Trophoblast cell (in vitro differentiated cells and primary cell): Measurements from ENCODE around the gene PAK1IP1.
"Not testable (repeated sequence)": the region's sequence is repeated elsewhere in the genome, so short reads cannot be mapped to it uniquely, and the experiment has no call there.

Source experiments
- DNase-seq, 2 donors: peaks; one replicate each; pipeline ENCODE4 v3.0.0-alpha.2; 2016
- H2AFZ ChIP-seq: 2 replicates; pipeline ENCODE4 v1.6.1; 2013; ENCODE audit warnings: low read length, moderate library complexity, mild to moderate bottlenecking; ENCODE audit not compliant: insufficient read depth, poor library complexity
- H2AK5ac ChIP-seq: 2 replicates; pipeline ENCODE4 v1.6.1; 2013; ENCODE audit warnings: mild to moderate bottlenecking, low read length
- H2BK120ac ChIP-seq: 2 replicates; pipeline ENCODE4 v1.6.1; 2013; ENCODE audit warnings: low read length, mild to moderate bottlenecking, moderate library complexity; ENCODE audit not compliant: insufficient read depth, poor library complexity
- H2BK12ac ChIP-seq: 2 replicates; pipeline ENCODE4 v1.6.1; 2013; ENCODE audit warnings: mild to moderate bottlenecking, low read length, moderate library complexity
- H2BK5ac ChIP-seq: 2 replicates; pipeline ENCODE4 v1.6.1; 2013; ENCODE audit warnings: low read length, low read depth, moderate library complexity, mild to moderate bottlenecking; ENCODE audit not compliant: poor library complexity
- H3K14ac ChIP-seq: 2 replicates; pipeline ENCODE4 v1.6.1; 2013; ENCODE audit warnings: mild to moderate bottlenecking, low read length
- H3K18ac ChIP-seq: 2 replicates; pipeline ENCODE4 v1.6.1; 2013; ENCODE audit warnings: mild to moderate bottlenecking, low read length
- H3K23ac ChIP-seq: 2 replicates; pipeline ENCODE4 v1.6.1; 2013; ENCODE audit warnings: low read length
- H3K27ac ChIP-seq: 2 replicates; pipeline ENCODE4 v1.5.1; 2013; ENCODE audit warnings: low read depth, mild to moderate bottlenecking, inconsistent platforms, low read length, moderate library complexity
- H3K27me3 ChIP-seq: 2 replicates; pipeline ENCODE4 v1.6.1; 2013; ENCODE audit warnings: inconsistent platforms, mild to moderate bottlenecking, low read length, moderate library complexity; ENCODE audit not compliant: insufficient read depth
- H3K36me3 ChIP-seq, 2 experiments: 1 replicate in 1 of 2; 2 replicates in 1 of 2; pipeline ENCODE4 v1.6.1; 2013; ENCODE audit warnings: low read length in 2 of 2, mild to moderate bottlenecking in 2 of 2, moderate library complexity in 1 of 2; ENCODE audit not compliant: insufficient read depth in 2 of 2, control insufficient read depth in 1 of 2
- H3K4ac ChIP-seq: 2 replicates; pipeline ENCODE4 v1.6.1; 2013; ENCODE audit warnings: low read depth, mild to moderate bottlenecking, low read length, moderate library complexity
- H3K4me1 ChIP-seq, 2 experiments: 1 replicate in 1 of 2; 2 replicates in 1 of 2; pipeline ENCODE4 v1.6.1; 2013; ENCODE audit warnings: low read length in 2 of 2, mild to moderate bottlenecking in 2 of 2, moderate library complexity in 1 of 2; ENCODE audit not compliant: insufficient read depth in 2 of 2, control insufficient read depth in 1 of 2
- H3K4me2 ChIP-seq: 2 replicates; pipeline ENCODE4 v1.6.1; 2013; ENCODE audit warnings: inconsistent platforms, mild to moderate bottlenecking, low read length, moderate library complexity
- H3K4me3 ChIP-seq: 2 replicates; pipeline ENCODE4 v1.5.1; 2013; ENCODE audit warnings: mild to moderate bottlenecking, low read depth, low read length, inconsistent platforms
- H3K79me1 ChIP-seq: one replicate; pipeline ENCODE4 v1.6.1; 2013; ENCODE audit warnings: low read length
- H3K79me2 ChIP-seq: 2 replicates; pipeline ENCODE4 v1.6.1; 2013; ENCODE audit warnings: low read length, mild to moderate bottlenecking; ENCODE audit not compliant: control insufficient read depth, insufficient read depth, poor library complexity
- H3K9ac ChIP-seq: 2 replicates; pipeline ENCODE4 v1.6.1; 2013; ENCODE audit warnings: mild to moderate bottlenecking, low read length
- H3K9me3 ChIP-seq: 2 replicates; pipeline ENCODE4 v1.6.1; 2013; ENCODE audit warnings: low read depth, mild to moderate bottlenecking, control low read depth, inconsistent platforms, low read length; ENCODE audit not compliant: insufficient read depth
- H4K12ac ChIP-seq: 2 replicates; pipeline ENCODE4 v1.6.1; 2013; ENCODE audit warnings: low read depth, mild to moderate bottlenecking, low read length, moderate library complexity
- H4K8ac ChIP-seq: 2 replicates; pipeline ENCODE4 v1.6.1; 2013; ENCODE audit warnings: low read depth, mild to moderate bottlenecking, low read length, moderate library complexity
- H4K91ac ChIP-seq: one replicate; pipeline ENCODE4 v1.6.1; 2013; ENCODE audit warnings: low read depth, mild to moderate bottlenecking, low read length, moderate library complexity
- WGBS: extraction: QIAGEN DNeasy Blood & Tissue Kit; methylation state at CpG from one replicate; pipeline ENCODE4 v1.1.7; 2013; ENCODE audit warnings: missing lambda C conversion rate; ENCODE audit not compliant: insufficient read length, insufficient coverage; ENCODE audit errors: extremely low coverage; 5-methylcytosine and 5-hydroxymethylcytosine counted together

Gene PAK1IP1

GRCh38 chr6:10659699-10660348 is 34.9 kb upstream of the PAK1IP1 start:
- Histone ChIP-seq H2BK12ac (no peak overlapping the region), H3K79me1 (peaks cover 4% of the 10 kb centered on the region), H3K4ac (no peak overlapping the region), H3K4me2 (peak overlapping the region; percentile 59), H3K4me3 (peak overlapping the region; percentile 74), H3K23ac (no peak overlapping the region), H3K27ac (no peak overlapping the region), H3K9me3 (peaks cover 1% of the 10 kb centered on the region), H3K36me3 (no peaks in the 10 kb centered on the region), H4K8ac (peak overlapping the region; percentile 68), H3K14ac (peak overlapping the region; percentile 60), H2AFZ (peak overlapping the region; percentile 88), H3K79me2 (no peaks in the 10 kb centered on the region), H3K9ac (no peak overlapping the region), H3K4me1 (no peaks in the 10 kb centered on the region), H3K18ac (peak overlapping the region; percentile 58), H4K91ac (peak overlapping the region; percentile 67), H2BK120ac (peak overlapping the region; percentile 34), H4K12ac (peak overlapping the region; percentile 66), H2BK5ac (peak overlapping the region; percentile 22), H3K27me3 (no peaks in the 10 kb centered on the region), H2AK5ac (no peak overlapping the region)
- DNase-seq: peak; percentile 7 to 31
- no CpG with 5 or more reads among the region's 48 CpGs for WGBS

- H3K14ac ChIP-seq, H2AK5ac ChIP-seq, H4K91ac ChIP-seq, H2BK12ac ChIP-seq, H4K8ac ChIP-seq, H3K27me3 ChIP-seq, H2BK5ac ChIP-seq, H3K27ac ChIP-seq, H3K23ac ChIP-seq, DNase-seq, H2BK120ac ChIP-seq, H3K4me1 ChIP-seq, H3K9ac ChIP-seq, H2AFZ ChIP-seq, H3K4ac ChIP-seq, H3K36me3 ChIP-seq, H3K4me3 ChIP-seq, H3K79me2 ChIP-seq, H3K79me1 ChIP-seq, H3K18ac ChIP-seq, H3K9me3 ChIP-seq, H4K12ac ChIP-seq: not testable (repeated sequence)
- WGBS: no CpG with 5 or more reads among the region's 11 CpGs
- peak overlapping the region; percentile 59 for H3K4me2 ChIP-seq
These were observed 34.2 kb upstream of the PAK1IP1 start for GRCh38 chr6:10660431-10661191.

GRCh38 chr6:10662207-10662606 is 32.6 kb upstream of the PAK1IP1 start:
- H4K12ac ChIP-seq: no peak overlapping the region
- peaks cover 1% of the 10 kb centered on the region for H3K9me3 ChIP-seq
- H4K91ac ChIP-seq: no peak overlapping the region
- no peaks in the 10 kb centered on the region for H3K27me3 ChIP-seq
- H2AFZ ChIP-seq: no peak overlapping the region
- H3K79me2 ChIP-seq: no peaks in the 10 kb centered on the region
- H2AK5ac ChIP-seq: no peak overlapping the region
- H3K4ac ChIP-seq: no peak overlapping the region
- no peak overlapping the region for H3K4me3 ChIP-seq
- no peak overlapping the region for H2BK12ac ChIP-seq
- no peak overlapping the region for H3K23ac ChIP-seq
- H3K9ac ChIP-seq: no peak overlapping the region
- no peak overlapping the region for H2BK5ac ChIP-seq
- H3K36me3 ChIP-seq: no peaks in the 10 kb centered on the region
- H4K8ac ChIP-seq: no peak overlapping the region
- H3K14ac ChIP-seq: no peak overlapping the region
- peak; percentile 48 to 77 for DNase-seq
- H3K79me1 ChIP-seq: peaks cover 4% of the 10 kb centered on the region
- H3K27ac ChIP-seq: no peak overlapping the region
- no CpG with 5 or more reads among the region's 8 CpGs for WGBS
- no peak overlapping the region for H2BK120ac ChIP-seq
- H3K18ac ChIP-seq: no peak overlapping the region
- no peak overlapping the region for H3K4me2 ChIP-seq
- no peaks in the 10 kb centered on the region for H3K4me1 ChIP-seq

GRCh38 chr6:10662742-10663141 is 32.0 kb upstream of the PAK1IP1 start:
- Histone ChIP-seq H3K23ac (no peak overlapping the region), H4K91ac (no peak overlapping the region), H3K9me3 (peaks cover 1% of the 10 kb centered on the region), H3K27ac (no peak overlapping the region), H3K79me2 (no peaks in the 10 kb centered on the region), H3K18ac (no peak overlapping the region), H4K12ac (no peak overlapping the region), H3K4me2 (no peak overlapping the region), H3K14ac (no peak overlapping the region), H3K27me3 (no peaks in the 10 kb centered on the region), H3K79me1 (peaks cover 4% of the 10 kb centered on the region), H2BK5ac (no peak overlapping the region), H2BK12ac (no peak overlapping the region), H4K8ac (no peak overlapping the region), H3K4me3 (no peak overlapping the region), H3K4me1 (no peaks in the 10 kb centered on the region), H2BK120ac (no peak overlapping the region), H3K9ac (no peak overlapping the region), H3K36me3 (no peaks in the 10 kb centered on the region), H2AK5ac (no peak overlapping the region), H2AFZ (no peak overlapping the region), H3K4ac (no peak overlapping the region)
- DNase-seq: no peak
- no CpG with 5 or more reads among the region's 2 CpGs for WGBS
